Parathyroid adenoma (tissue), 2 donors: ENCODE results near the gene PLK2.

ENCODE experiments used
- H2AFZ ChIP-seq: fragments of 300-600 bp; sonication (generic); one replicate; pipeline ENCODE4 v1.7.0; 2017; ENCODE audit warnings: antibody characterized with exemption, mild to moderate bottlenecking
- H3K27ac ChIP-seq: fragments of 300-600 bp; sonication (generic); one replicate; pipeline ENCODE4 v1.7.0; 2017
- H3K27me3 ChIP-seq: fragments of 300-600 bp; sonication (generic); one replicate; pipeline ENCODE4 v1.7.0; 2017; ENCODE audit warnings: low read length; ENCODE audit not compliant: control insufficient read depth, insufficient read depth
- H3K36me3 ChIP-seq: fragments of 300-600 bp; sonication (generic); one replicate; pipeline ENCODE4 v1.7.0; 2017; ENCODE audit warnings: low read length; ENCODE audit not compliant: control insufficient read depth, insufficient read depth
- H3K4me1 ChIP-seq: fragments of 300-600 bp; sonication (generic); one replicate; pipeline ENCODE4 v1.7.0; 2017; ENCODE audit warnings: control low read depth
- H3K4me2 ChIP-seq: fragments of 300-600 bp; sonication (generic); one replicate; pipeline ENCODE4 v1.7.0; 2017; ENCODE audit warnings: low read length
- H3K4me3 ChIP-seq: fragments of 300-600 bp; sonication (generic); one replicate; pipeline ENCODE4 v1.7.0; 2017; ENCODE audit warnings: low read depth, low read length
- H3K79me2 ChIP-seq: fragments of 300-600 bp; sonication (generic); one replicate; pipeline ENCODE4 v1.7.0; 2017; ENCODE audit warnings: control low read depth
- H3K9ac ChIP-seq: fragments of 300-600 bp; sonication (generic); one replicate; pipeline ENCODE4 v1.7.0; 2017; ENCODE audit warnings: mild to moderate bottlenecking
- H3K9me3 ChIP-seq: fragments of 300-600 bp; sonication (generic); one replicate; pipeline ENCODE4 v1.7.0; 2017; ENCODE audit warnings: low read length; ENCODE audit not compliant: control insufficient read depth
- CTCF ChIP-seq: fragments of 300-600 bp; sonication (generic); IDR thresholded peaks from one replicate; pipeline ENCODE4 v1.7.0; 2017; ENCODE audit warnings: antibody characterized with exemption, mild to moderate bottlenecking
- donor health status: primary hyperparathyroidism.

PLK2 gene

GRCh38 chr5:58404734-58405133, 55.2 kb downstream of the PLK2 start:
- no peaks in the 10 kb centered on the region for H3K27me3 ChIP-seq
- no peaks in the 10 kb centered on the region for H3K36me3 ChIP-seq
- H2AFZ ChIP-seq, result no peak overlapping the region
- H3K9ac ChIP-seq, result no peak overlapping the region
- H3K79me2 ChIP-seq, result no peaks in the 10 kb centered on the region
- TF ChIP-seq CTCF, result no peak
- peaks cover 3% of the 10 kb centered on the region for H3K4me1 ChIP-seq
- H3K4me2 ChIP-seq, result no peak overlapping the region
- no peak overlapping the region for H3K4me3 ChIP-seq
- H3K27ac ChIP-seq, result no peak overlapping the region
- no peaks in the 10 kb centered on the region for H3K9me3 ChIP-seq
